HL-60 (cell line): Measurements from ENCODE around the gene IRS2.

ENCODE experiments used
- CTCF ChIP-seq: IDR thresholded peaks from one replicate; pipeline ENCODE4 v1.5.1; 2011; ENCODE audit warnings: low read length, control low read depth, inconsistent platforms; ENCODE audit not compliant: insufficient read depth
- GABPA ChIP-seq: IDR thresholded peaks from 2 replicates; pipeline ENCODE4 v1.6.1; 2012; ENCODE audit warnings: low read depth
- POLR2AphosphoS5 ChIP-seq: IDR thresholded peaks from 2 replicates; pipeline ENCODE4 v1.6.1; 2012; ENCODE audit warnings: low read depth
- REST ChIP-seq: IDR thresholded peaks from 2 replicates; pipeline ENCODE4 v1.6.1; 2012; ENCODE audit warnings: low read depth; ENCODE audit not compliant: insufficient replicate concordance
- SPI1 ChIP-seq: IDR thresholded peaks from 2 replicates; pipeline ENCODE4 v1.6.1; 2012; ENCODE audit warnings: low read depth, mild to moderate bottlenecking, borderline replicate concordance

- TF ChIP-seq POLR2AphosphoS5, result no peak
- no peak for TF ChIP-seq CTCF
- TF ChIP-seq SPI1, result no peak
- no peak for TF ChIP-seq REST
- no peak for TF ChIP-seq GABPA
Measured at GRCh38 chr13:109778102-109778542, 8.3 kb downstream of the IRS2 start.
